ENCODE data around the gene CTBP2.
A peak's percentile ranks its signal among the peaks of the same experiment; 100 is the strongest.
"Not testable (repeated sequence)": the region's sequence is repeated elsewhere in the genome, so short reads cannot be mapped to it uniquely, and the experiment has no call there.

The CTBP2 gene

DNA sequence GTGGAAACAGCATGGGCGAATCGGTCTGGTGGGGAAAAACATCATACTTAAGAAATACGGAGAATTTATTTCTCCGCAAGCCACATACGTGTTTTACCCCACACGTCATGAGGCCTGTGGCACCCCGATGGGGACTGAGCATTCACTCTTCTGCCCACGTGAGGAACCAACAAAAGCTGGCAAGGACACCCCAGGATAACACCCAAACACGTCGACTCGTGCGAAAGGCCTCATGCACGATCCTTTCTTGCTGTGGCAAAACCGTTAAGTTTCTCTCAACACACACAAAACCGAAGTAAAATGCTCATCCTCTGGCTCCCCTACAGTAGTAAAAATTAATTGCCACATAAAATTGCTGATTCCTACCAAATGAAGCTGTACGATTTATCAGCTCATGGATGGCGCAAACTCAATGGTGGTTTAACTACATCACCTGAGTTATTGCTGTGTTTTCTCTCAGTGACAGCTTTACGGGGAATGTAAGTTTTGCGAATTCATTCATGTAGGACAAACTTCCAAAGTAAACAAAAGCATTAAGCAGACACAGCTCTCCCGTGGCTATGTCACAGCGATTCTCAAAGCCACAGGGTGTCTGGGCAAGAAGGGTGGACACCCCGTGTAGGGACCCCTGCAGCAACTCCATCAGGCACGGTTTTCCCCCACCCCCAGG is 97.0 kb downstream of the CTBP2 start:
- ATAC-seq (replicated peaks) (no peak), DNase-seq (no peak)
- H3K27me3 Mint-ChIP-seq = peaks cover 0 to 36% of the 10 kb centered on the region in 2 donors
- peaks cover 18 to 28% of the 10 kb centered on the region in 2 donors for H3K4me1 Mint-ChIP-seq (ENCODE audit: low read depth in 2 of 2)
- no peak overlapping the region for H3K4me3 Mint-ChIP-seq
- H3K9me3 Mint-ChIP-seq = no peaks in the 10 kb centered on the region
- peak overlapping the region in 1 of 2 donors; percentile 68 for H3K27ac Mint-ChIP-seq
- no peaks in the 10 kb centered on the region for H3K36me3 Mint-ChIP-seq (ENCODE audit: insufficient read depth)

DNA sequence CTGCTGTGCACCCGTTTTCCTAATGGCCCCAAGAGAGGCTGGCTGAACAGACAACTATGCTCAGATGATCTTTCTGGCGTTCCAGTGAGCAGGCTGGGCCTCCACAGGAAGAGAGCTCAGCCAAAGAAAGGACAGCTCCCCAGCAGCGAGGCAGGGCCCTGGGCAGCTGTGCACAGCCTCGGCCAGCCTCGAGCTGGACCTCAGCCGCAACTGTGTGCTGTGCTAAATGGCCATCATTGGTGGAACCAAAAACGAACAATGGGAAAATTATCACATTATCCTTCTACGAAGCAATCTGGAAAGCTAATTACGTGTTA is 97.5 kb downstream of the CTBP2 start:
- ATAC-seq (replicated peaks) (no peak), DNase-seq (no peak)
- H3K27me3 Mint-ChIP-seq = peaks cover 0 to 40% of the 10 kb centered on the region in 2 donors
- H3K27ac Mint-ChIP-seq = peak overlapping the region in 1 of 2 donors; percentile 68
- no peaks in the 10 kb centered on the region for H3K36me3 Mint-ChIP-seq (ENCODE audit: insufficient read depth)
- no peak overlapping the region for H3K4me3 Mint-ChIP-seq
- H3K9me3 Mint-ChIP-seq = no peaks in the 10 kb centered on the region
- H3K4me1 Mint-ChIP-seq (ENCODE audit: low read depth in 2 of 2) = peaks cover 18 to 28% of the 10 kb centered on the region in 2 donors

DNA sequence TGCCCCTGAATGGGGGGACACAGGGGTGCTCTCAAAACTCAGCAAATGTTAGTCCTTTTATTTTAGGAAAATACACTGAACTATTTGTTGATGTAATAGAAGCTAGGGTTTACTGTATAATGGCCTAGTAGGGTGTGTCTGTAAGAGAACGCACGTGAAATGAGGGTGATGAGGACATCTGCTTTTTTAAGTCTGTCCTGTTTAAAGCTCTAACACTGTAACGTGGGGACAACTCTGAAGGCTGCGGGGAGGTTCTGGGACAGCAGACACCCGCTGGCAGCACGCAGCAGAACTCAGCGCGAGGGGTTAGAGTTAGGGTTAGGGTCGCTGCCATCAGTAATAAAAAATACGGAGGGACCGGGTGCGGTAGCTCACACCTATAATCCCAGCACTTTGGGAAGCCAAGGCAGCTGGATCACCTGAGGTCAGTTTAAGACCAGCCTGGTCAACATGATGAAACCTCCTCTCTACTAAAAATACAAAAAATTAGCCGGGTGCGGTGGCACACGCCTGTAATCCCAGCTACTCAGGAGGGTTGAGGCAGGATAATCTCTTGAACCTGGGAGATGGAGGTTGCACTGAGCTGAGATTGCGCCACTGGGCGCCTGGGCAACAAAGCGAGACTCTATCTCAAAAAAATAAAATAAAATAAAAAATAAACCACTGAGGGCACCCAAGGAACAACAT is 98.0 kb downstream of the CTBP2 start:
- H3K9me3 Mint-ChIP-seq = no peaks in the 10 kb centered on the region
- DNase-seq (no peak), ATAC-seq (replicated peaks) (no peak)
- peak overlapping the region in 1 of 2 donors; percentile 68 for H3K27ac Mint-ChIP-seq
- no peak overlapping the region for H3K4me3 Mint-ChIP-seq
- peaks cover 19 to 24% of the 10 kb centered on the region in 2 donors for H3K4me1 Mint-ChIP-seq (ENCODE audit: low read depth in 2 of 2)
- H3K36me3 Mint-ChIP-seq (ENCODE audit: insufficient read depth) = no peaks in the 10 kb centered on the region
- H3K27me3 Mint-ChIP-seq = peaks cover 0 to 44% of the 10 kb centered on the region in 2 donors

- DNase-seq (no peak), ATAC-seq (replicated peaks) (no peak)
- Mint-ChIP-seq H3K27ac (peak overlapping the region in 1 of 2 donors; percentile 68), H3K4me1 (ENCODE audit: low read depth in 2 of 2) (peaks cover 22 to 24% of the 10 kb centered on the region in 2 donors), H3K9me3 (no peaks in the 10 kb centered on the region), H3K27me3 (peaks cover 0 to 50% of the 10 kb centered on the region in 2 donors), H3K36me3 (ENCODE audit: insufficient read depth) (no peaks in the 10 kb centered on the region), H3K4me3 (peak overlapping the region in 1 of 2 donors; percentile 12)
These were observed 98.7 kb downstream of the CTBP2 start for GRCh38 chr10:125061557-125062226.

DNA sequence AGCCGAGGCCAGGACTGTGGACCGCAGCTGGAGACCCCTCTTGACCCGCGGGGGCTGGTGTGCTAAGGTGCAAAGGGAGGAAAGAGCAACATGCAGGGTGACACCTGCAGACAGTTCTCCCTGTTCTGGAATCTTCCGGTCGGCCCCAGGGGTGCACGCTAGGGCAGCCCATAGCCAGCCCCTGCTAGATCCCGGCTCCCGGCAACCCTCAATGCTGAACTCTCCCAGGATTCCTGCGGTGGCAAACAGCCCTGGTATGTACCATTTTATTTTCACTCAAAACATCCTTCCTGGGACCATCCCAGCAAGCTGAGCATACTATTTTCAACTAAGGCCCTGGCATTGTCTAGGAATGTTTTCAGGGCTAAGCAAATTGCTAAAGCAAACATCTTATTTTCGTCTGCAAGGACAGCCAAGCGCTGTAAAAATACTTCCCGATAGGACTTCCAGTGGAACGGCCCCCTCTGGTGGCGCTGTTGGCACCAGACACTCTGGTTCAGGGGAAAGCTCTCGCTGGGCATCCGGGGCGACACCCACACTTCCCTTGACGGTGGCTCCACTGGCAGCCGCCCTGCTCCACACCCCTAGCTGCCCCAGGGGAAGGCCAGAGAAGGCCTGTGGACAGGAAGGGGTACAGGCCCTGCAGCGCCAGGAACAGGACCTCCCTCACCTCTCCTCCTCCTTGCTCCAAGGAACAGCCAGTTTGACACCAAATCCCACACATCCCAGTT is 99.4 kb downstream of the CTBP2 start:
- H3K27me3 Mint-ChIP-seq = peaks cover 0 to 50% of the 10 kb centered on the region in 2 donors
- H3K4me3 Mint-ChIP-seq = peak overlapping the region in 1 of 2 donors; percentile 12
- no peak for ATAC-seq (replicated peaks)
- peaks cover 20 to 22% of the 10 kb centered on the region in 2 donors for H3K4me1 Mint-ChIP-seq (ENCODE audit: low read depth in 2 of 2)
- DNase-seq = peak; percentile 8 to 14 (median 11)
- H3K9me3 Mint-ChIP-seq = no peaks in the 10 kb centered on the region
- no peaks in the 10 kb centered on the region for H3K36me3 Mint-ChIP-seq (ENCODE audit: insufficient read depth)
- peak overlapping the region in 1 of 2 donors; percentile 68 for H3K27ac Mint-ChIP-seq

- peaks cover 17 to 22% of the 10 kb centered on the region in 2 donors for H3K4me1 Mint-ChIP-seq (ENCODE audit: low read depth in 2 of 2)
- no peaks in the 10 kb centered on the region for H3K36me3 Mint-ChIP-seq (ENCODE audit: insufficient read depth)
- peaks cover 0 to 54% of the 10 kb centered on the region in 2 donors for H3K27me3 Mint-ChIP-seq
- no peaks in the 10 kb centered on the region for H3K9me3 Mint-ChIP-seq
- DNase-seq (no peak), ATAC-seq (replicated peaks) (no peak)
- no peak overlapping the region for H3K27ac Mint-ChIP-seq
- H3K4me3 Mint-ChIP-seq = no peak overlapping the region
These were observed 99.9 kb downstream of the CTBP2 start for GRCh38 chr10:125060482-125060825.

GRCh38 chr10:125060026-125060425 is 100.3 kb downstream of the CTBP2 start:
- H3K4me3 Mint-ChIP-seq = no peak overlapping the region
- H3K27ac Mint-ChIP-seq = no peak overlapping the region
- ATAC-seq (replicated peaks) (no peak), DNase-seq (no peak)
- no peaks in the 10 kb centered on the region for H3K36me3 Mint-ChIP-seq (ENCODE audit: insufficient read depth)
- no peaks in the 10 kb centered on the region for H3K9me3 Mint-ChIP-seq
- peaks cover 13 to 18% of the 10 kb centered on the region in 2 donors for H3K4me1 Mint-ChIP-seq (ENCODE audit: low read depth in 2 of 2)
- peaks cover 0 to 59% of the 10 kb centered on the region in 2 donors for H3K27me3 Mint-ChIP-seq

- Mint-ChIP-seq H3K4me1 (ENCODE audit: low read depth in 2 of 2) (peaks cover 6 to 11% of the 10 kb centered on the region in 2 donors), H3K27me3 (peaks cover 0 to 66% of the 10 kb centered on the region in 2 donors)
- ATAC-seq (replicated peaks) = not testable (repeated sequence)
These were observed 101.0 kb downstream of the CTBP2 start for GRCh38 chr10:125059348-125059747.

DNA sequence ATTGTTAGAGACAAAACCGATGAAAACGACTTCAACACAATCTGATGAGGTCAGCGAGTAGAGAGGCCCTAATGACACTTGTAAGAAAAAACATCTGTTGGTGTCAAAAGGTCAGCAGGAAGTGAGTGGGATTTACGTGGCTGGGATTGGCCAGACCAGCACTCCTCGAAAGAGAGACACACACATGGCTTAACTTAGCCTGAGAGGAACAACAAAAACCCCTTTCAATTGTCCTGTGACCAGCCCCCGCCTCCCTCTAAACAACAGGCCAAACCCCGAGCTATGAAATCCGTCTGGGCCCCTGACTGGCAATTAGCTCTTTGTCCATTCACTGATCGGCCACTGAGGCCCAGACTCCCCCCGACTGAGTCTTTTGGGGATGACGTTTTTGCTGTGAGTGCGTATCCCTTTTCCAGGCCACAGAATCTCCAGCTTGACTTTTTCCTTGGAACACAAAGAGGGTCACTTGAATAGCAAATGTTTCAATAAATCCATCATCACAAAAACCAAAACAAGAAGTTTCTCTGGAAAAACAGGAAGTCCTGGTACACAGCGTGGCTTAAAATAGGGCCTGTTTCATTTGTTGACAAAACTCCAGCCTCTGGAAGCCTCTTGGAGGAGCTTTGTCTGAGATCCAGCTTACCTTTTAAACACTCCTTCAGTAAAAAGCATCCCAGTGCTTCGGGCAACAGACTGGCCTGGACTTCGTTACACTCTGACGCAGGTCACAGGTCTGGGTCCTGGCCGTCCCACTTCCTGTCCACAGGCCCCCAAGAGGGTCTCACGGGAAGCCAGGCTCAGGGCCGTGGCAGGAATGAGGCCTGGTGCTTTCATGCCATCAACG is 103.0 kb downstream of the CTBP2 start:
- Mint-ChIP-seq H3K27ac (peak overlapping the region in 1 of 2 donors; percentile 26), H3K4me1 (ENCODE audit: low read depth in 2 of 2) (peaks cover 3 to 6% of the 10 kb centered on the region in 2 donors), H3K27me3 (peaks cover 6 to 85% of the 10 kb centered on the region in 2 donors)

More at GRCh38 chr10:125059348-125059747, 101.0 kb downstream of the CTBP2 start:
- not testable (repeated sequence) for DNase-seq; H3K4me3 Mint-ChIP-seq; H3K9me3 Mint-ChIP-seq; H3K36me3 Mint-ChIP-seq (ENCODE audit: insufficient read depth); H3K27ac Mint-ChIP-seq

DNA sequence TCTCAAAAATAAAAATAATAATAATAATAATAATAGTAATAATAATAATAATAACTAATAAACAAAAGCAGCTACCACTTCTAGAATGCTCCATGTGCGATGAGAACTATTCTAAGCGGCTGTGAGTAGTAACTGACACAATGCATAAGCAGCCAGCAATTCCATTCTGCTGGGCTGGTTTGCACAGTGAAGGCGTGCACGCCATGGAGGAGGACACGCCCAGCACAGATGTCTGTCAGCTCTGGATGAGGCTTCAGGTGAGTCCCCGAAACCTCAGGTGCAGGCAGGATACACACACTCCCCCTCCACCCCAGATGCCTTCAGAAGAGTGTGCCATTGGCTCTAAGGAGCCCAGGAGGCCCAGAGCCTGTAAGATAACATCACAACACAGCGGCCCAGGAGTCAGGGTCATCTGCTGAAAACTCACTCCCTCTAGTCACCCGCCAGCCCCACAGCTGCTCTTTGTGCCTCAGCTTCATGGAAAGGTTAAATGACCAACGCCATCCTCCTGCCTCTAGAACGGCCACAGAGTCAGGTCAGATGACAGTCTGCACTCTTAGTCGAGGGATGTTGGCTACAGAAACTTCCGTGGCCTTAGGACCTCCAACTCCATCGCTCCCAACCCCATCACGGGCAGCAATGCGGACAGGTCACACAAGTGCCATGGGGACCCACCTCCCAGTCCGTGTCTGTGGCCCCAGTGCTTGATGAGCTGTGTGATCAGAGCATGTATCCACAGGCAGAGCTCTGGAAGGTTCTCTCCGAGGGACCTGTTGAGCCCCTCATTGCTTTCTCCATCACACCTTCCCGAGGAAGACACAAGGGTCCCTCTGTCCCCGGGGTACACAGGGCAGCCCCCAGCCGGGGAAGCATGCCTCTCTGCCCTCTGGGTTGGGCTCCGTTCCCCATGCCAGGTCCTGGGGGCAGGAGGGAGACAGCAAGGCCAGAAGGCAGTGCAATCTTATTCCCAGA is 103.9 kb downstream of the CTBP2 start:
- ATAC-seq (replicated peaks) (no peak), DNase-seq (no peak)
- Mint-ChIP-seq H3K9me3 (no peaks in the 10 kb centered on the region), H3K27me3 (peaks cover 6 to 80% of the 10 kb centered on the region in 2 donors), H3K27ac (peak overlapping the region in 1 of 2 donors; percentile 26), H3K4me1 (ENCODE audit: low read depth in 2 of 2) (peaks cover 0 to 4% of the 10 kb centered on the region in 2 donors), H3K36me3 (ENCODE audit: insufficient read depth) (peaks cover 3% of the 10 kb centered on the region), H3K4me3 (no peak overlapping the region)

More for the DNA sequence above, 103.0 kb downstream of the CTBP2 start:
- ATAC-seq (replicated peaks) = peak; percentile 22
- no peak for DNase-seq
- Mint-ChIP-seq H3K36me3 (ENCODE audit: insufficient read depth) (peaks cover 3% of the 10 kb centered on the region), H3K4me3 (no peak overlapping the region), H3K9me3 (no peaks in the 10 kb centered on the region)

GRCh38 chr10:125055446-125055845 is 104.9 kb downstream of the CTBP2 start:
- ATAC-seq (replicated peaks) (no peak), DNase-seq (no peak)
- Mint-ChIP-seq H3K27me3 (peaks cover 6 to 79% of the 10 kb centered on the region in 2 donors), H3K27ac (peak overlapping the region in 1 of 2 donors; percentile 44), H3K4me3 (no peak overlapping the region), H3K36me3 (ENCODE audit: insufficient read depth) (peaks cover 3% of the 10 kb centered on the region), H3K9me3 (no peaks in the 10 kb centered on the region), H3K4me1 (ENCODE audit: low read depth in 2 of 2) (peaks cover 0 to 4% of the 10 kb centered on the region in 2 donors)

Data from effector memory CD8-positive, alpha-beta T cell (primary cell).